ENCODE measurements around the gene APOM.

GRCh38 chr6:31686483-31686882 lies 30.8 kb downstream of the APOM start:
- TF ChIP-seq CTCF (conservative IDR thresholded peaks at IDR 0.05 in 1 of 2, IDR thresholded peaks at IDR 0.05 in 1 of 2; ENCODE audit: extremely low read depth in 1 of 2, insufficient read depth in 1 of 2, low read depth in 1 of 2, low read length in 2 of 2) (no peak), EZH2 (IDR thresholded peaks at IDR 0.05; ENCODE audit: borderline replicate concordance, low read length) (no peak)

Measured in mammary epithelial cell (primary cell).